Umbilical cord (tissue), 2 donors: ENCODE data around the gene OCIAD2. TPM values are rescaled to one million over a fixed set of nuclear protein-coding genes. Genes with fewer than 3 reads are reported as not detected.
"Not testable (repeated sequence)": the region's sequence is repeated elsewhere in the genome, so short reads cannot be mapped to it uniquely, and the experiment has no call there.

Source experiments
- DNase-seq: peaks from one replicate; pipeline ENCODE4 v3.0.0-alpha.2; 2015; ENCODE audit warnings: low spot score
- total RNA-seq: library from RNA; depleted of rRNA; stranded (reverse); fragments of >200 nt; gene quantifications from one replicate; pipeline ENCODE4 v1.2.3, GENCODE V29; 2014; ENCODE audit warnings: low replicate concordance; ENCODE audit not compliant: insufficient read depth

The OCIAD2 gene
- total RNA-seq, 1 donor from 2014 or later, result 12.5 TPM

GRCh38 chr4:48854395-48854683 lies 52.2 kb downstream of the OCIAD2 start:
- DNase-seq, result no peak

GRCh38 chr4:48853604-48854394 lies 52.8 kb downstream of the OCIAD2 start:
- DNase-seq, result no peak

DNA sequence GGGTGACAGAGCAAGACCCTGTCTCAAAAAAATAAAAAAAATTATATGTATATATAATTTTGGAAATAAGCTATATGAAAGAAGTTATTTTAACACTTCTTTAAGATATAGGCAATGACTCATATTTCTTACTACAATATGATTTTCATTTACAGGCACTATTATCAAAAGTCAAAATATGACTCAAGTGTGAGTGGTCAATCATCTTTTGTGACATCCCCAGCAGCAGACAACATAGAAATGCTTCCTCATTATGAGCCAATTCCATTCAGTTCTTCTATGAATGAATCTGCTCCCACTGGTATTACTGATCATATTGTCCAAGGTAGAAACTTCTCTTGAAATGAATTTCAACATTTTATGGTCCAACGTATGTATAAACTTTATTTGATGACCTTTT lies 54.9 kb downstream of the OCIAD2 start:
- no peak for DNase-seq

GRCh38 chr4:48848799-48849198 lies 57.8 kb downstream of the OCIAD2 start:
- not testable (repeated sequence) for DNase-seq

DNA sequence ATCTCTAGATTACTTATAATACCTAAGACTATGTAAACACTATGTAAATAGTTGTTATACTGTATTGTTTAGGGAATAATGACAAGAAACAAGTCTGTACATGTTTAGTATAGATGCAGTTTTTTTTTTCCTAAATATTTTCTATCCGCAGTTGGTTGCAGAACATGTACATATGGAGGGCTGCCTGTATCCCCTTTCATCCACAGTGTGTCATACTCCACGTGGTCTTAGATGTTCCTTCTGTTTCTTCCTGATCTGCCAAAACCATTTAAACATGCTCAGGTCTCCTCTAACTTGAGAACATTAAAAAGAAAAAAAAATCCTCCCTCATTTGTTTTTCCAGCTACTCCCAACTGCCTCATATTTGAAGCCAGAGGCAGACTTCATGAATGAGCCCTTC lies 61.7 kb downstream of the OCIAD2 start:
- DNase-seq, result no peak

DNA sequence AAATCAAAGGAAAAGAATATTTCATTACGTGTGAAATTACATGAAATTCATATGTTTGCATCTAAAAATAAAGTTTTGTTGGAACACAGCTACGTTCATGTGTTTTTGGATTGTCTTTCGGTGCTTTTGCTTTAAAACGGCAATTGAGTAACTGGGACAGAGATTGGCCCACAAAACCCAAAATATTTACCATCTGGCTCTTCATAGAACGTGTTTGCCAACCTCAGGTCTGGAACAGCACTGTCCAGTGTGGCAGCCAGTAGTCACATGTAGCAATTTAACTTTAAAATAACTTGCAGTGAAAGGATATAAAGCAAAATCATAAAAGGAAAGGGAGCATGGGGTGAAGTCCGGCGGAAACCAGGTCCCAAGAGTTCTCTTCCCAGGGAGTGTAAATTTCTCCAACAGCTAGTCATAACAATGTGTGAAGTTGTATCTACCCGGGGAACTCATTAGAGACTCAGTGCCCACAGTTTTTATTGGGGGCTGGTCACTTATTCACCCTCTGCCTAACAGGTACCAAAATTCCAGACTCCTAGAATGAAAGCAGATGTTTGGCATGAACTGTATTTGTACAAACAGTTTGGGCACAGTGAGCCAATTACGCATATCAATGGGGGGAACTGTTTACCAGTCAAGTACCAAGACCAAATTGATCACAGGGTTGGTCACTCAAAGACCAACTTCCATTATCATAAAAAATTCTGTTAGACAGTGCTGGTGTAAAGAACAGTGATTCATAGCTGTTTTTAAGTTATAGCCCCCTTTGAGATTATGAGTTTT lies 65.3 kb downstream of the OCIAD2 start:
- DNase-seq, result no peak

DNA sequence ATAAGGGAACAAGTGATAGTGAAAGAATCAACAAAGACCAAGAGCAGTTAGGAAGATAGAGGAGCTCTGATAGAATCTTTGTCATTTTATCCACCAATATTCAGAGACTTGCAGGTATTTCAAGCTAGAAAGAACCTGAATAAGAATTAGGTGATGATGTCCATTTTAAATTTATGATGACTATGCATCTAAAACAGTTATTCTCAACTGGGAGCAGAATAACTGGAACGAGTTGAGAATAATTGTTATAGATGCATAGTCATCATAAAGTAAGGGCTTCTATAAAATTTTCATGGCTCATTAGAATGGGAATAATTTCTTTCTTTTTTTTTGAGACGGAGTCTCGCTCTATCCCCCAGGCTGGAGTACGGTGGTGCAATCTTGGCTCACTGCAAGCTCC lies 69.9 kb downstream of the OCIAD2 start:
- DNase-seq, result no peak

Other genes starting within 250 kb of the OCIAD2 start
- gene FRYL, start 126.5 kb downstream of the OCIAD2 start, total RNA-seq, result 63.8 TPM
- gene OCIAD1, start 75.7 kb downstream of the OCIAD2 start, total RNA-seq, result 103 TPM
- 1.9 TPM for gene CWH43, start 79.5 kb upstream of the OCIAD2 start, total RNA-seq